Measurements from ENCODE around the gene SYNGAP1. TPM values are rescaled to one million over a fixed set of nuclear protein-coding genes. Genes with fewer than 3 reads are reported as not detected.

The SYNGAP1 gene
- total RNA-seq, 1 experiment from 2014 or later: 29.0 TPM

DNA sequence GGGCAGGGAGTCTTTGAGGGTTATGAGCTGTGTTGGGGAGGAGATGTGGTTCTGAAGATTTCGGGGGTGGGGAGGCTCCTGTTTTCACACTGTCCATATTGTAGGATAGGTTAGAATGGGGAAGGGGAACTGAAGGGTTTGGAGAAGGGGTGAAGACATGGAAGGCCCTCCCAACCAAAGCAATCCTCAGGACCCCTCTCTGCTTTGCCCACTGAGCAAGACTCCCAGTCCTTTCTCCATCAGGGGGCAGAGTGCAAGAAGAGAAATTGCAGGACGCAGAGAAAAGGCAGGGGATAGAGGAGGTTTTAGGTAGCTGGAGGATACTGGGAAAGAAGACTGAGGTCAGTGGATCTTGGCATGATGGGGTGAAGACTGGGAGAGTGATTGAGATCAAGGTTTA is 3.9 kb downstream of the SYNGAP1 start:
- H3K36me3 ChIP-seq (ENCODE audit: control insufficient read depth, insufficient read depth, low read length): no peaks in the 10 kb centered on the region
- H3K27me3 ChIP-seq (ENCODE audit: control insufficient read depth, insufficient read depth, low read length): no peaks in the 10 kb centered on the region
- BruUV-seq (replicated peaks): no TSS peak
- ATAC-seq (no peak), DNase-seq (ENCODE audit: low read depth, low spot score) (no peak)
- intact Hi-C loops (cut with micrococcal nuclease; ENCODE audit: unreplicated experiment) (no loop called here), in situ Hi-C loops (cut with HindIII; ENCODE audit: low pct_unique_long_range_greater_than_20kb, low sequenced_read_pairs) (no loop called here)
- ChIA-PET CTCF (no interaction called here), POLR2A (no interaction called here)
- H3K4me3 ChIP-seq (ENCODE audit: low read depth in 2 of 2, low read length in 2 of 2): no peak overlapping the region
- TF ChIP-seq, protein P1, sequence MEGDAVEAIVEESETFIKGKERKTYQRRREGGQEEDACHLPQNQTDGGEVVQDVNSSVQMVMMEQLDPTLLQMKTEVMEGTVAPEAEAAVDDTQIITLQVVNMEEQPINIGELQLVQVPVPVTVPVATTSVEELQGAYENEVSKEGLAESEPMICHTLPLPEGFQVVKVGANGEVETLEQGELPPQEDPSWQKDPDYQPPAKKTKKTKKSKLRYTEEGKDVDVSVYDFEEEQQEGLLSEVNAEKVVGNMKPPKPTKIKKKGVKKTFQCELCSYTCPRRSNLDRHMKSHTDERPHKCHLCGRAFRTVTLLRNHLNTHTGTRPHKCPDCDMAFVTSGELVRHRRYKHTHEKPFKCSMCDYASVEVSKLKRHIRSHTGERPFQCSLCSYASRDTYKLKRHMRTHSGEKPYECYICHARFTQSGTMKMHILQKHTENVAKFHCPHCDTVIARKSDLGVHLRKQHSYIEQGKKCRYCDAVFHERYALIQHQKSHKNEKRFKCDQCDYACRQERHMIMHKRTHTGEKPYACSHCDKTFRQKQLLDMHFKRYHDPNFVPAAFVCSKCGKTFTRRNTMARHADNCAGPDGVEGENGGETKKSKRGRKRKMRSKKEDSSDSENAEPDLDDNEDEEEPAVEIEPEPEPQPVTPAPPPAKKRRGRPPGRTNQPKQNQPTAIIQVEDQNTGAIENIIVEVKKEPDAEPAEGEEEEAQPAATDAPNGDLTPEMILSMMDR (IDR thresholded peaks at IDR 0.05): no peak
- TF ChIP-seq TCF7L2 (IDR thresholded peaks at IDR 0.05; ENCODE audit: low read depth, low read length) (no peak), SIN3A (IDR thresholded peaks at IDR 0.05; ENCODE audit: borderline replicate concordance, insufficient read depth, low read depth, low read length) (no peak), POLR2AphosphoS5 (IDR thresholded peaks at IDR 0.05; ENCODE audit: low read depth, low read length) (no peak)
- TF ChIP-seq, protein P2, sequence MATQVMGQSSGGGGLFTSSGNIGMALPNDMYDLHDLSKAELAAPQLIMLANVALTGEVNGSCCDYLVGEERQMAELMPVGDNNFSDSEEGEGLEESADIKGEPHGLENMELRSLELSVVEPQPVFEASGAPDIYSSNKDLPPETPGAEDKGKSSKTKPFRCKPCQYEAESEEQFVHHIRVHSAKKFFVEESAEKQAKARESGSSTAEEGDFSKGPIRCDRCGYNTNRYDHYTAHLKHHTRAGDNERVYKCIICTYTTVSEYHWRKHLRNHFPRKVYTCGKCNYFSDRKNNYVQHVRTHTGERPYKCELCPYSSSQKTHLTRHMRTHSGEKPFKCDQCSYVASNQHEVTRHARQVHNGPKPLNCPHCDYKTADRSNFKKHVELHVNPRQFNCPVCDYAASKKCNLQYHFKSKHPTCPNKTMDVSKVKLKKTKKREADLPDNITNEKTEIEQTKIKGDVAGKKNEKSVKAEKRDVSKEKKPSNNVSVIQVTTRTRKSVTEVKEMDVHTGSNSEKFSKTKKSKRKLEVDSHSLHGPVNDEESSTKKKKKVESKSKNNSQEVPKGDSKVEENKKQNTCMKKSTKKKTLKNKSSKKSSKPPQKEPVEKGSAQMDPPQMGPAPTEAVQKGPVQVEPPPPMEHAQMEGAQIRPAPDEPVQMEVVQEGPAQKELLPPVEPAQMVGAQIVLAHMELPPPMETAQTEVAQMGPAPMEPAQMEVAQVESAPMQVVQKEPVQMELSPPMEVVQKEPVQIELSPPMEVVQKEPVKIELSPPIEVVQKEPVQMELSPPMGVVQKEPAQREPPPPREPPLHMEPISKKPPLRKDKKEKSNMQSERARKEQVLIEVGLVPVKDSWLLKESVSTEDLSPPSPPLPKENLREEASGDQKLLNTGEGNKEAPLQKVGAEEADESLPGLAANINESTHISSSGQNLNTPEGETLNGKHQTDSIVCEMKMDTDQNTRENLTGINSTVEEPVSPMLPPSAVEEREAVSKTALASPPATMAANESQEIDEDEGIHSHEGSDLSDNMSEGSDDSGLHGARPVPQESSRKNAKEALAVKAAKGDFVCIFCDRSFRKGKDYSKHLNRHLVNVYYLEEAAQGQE (IDR thresholded peaks at IDR 0.05; ENCODE audit: insufficient read depth in 1 of 2, low read depth in 2 of 2, low read length in 1 of 2): no peak
- H3K9me3 ChIP-seq (ENCODE audit: control insufficient read depth, insufficient read depth, low read depth, low read length): no peaks in the 10 kb centered on the region
- no peak overlapping the region for H3K27ac ChIP-seq (ENCODE audit: low read length)
- H3K4me1 ChIP-seq (ENCODE audit: control insufficient read depth, insufficient read depth, low read length): peaks cover 24% of the 10 kb centered on the region

DNA sequence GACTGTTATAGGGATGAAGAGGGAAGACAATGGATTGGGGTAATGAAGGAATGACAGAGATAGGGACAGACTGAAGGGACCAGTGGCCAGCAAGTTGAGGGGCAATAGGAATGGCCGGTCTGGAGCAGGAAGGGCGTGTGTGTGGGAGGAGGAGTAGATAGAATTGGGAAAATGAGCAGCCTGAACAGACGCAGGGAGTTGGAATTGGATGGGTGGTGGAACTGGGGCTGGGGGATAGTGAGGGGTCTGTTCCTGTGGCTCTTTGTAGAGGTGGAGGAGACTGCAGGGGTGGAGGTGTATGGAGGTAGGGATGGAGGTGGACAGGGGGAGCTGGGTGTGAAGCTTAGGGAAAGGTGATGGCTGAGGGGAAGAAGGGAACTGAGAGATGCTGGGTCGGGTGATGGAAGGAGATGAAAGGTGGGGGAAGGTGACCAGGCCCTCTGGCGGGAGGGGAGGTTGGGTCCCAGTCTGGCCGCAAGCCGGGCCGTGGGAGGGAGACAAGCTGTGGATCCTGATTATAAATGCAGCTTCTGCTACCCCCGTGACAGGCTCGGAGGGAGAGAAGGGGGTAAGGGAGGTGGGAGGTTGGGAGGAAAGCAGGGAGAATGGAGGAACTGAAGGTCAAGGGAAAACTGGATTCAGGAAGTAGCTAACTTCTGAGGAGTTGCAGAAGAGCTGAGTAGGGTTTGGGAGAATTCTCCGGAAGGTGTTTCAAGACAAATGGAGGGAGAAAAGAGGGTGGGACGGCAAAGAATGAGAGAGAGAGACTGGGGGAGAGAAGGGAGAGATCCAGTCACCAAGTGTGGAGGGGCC is 5.2 kb downstream of the SYNGAP1 start:
- BruUV-seq (replicated peaks): TSS peak; percentile 97
- DNase-seq (ENCODE audit: low read depth, low spot score): no peak
- no peak for ATAC-seq
- H3K27ac ChIP-seq (ENCODE audit: low read length): peak overlapping the region; percentile 81
- ChIA-PET POLR2A (interaction anchor here (0.5 to 0.6 kb wide), 3 partner anchors 15 to 144 kb away, joined by 4 to 11 read pairs (median 7); no protein-coding TSS in a partner anchor), CTCF (interaction anchor here (1.3 to 1.5 kb wide), 2 partner anchors 13 to 107 kb away, joined by 3 to 7 read pairs; partner anchors contain the start of gene ZBTB22)
- intact Hi-C loops (cut with micrococcal nuclease; ENCODE audit: unreplicated experiment): no loop called here
- no peaks in the 10 kb centered on the region for H3K36me3 ChIP-seq (ENCODE audit: control insufficient read depth, insufficient read depth, low read length)
- peaks cover 20% of the 10 kb centered on the region for H3K4me1 ChIP-seq (ENCODE audit: control insufficient read depth, insufficient read depth, low read length)
- no peak for TF ChIP-seq POLR2AphosphoS5 (IDR thresholded peaks at IDR 0.05; ENCODE audit: low read depth, low read length)
- no peak for TF ChIP-seq SIN3A (IDR thresholded peaks at IDR 0.05; ENCODE audit: borderline replicate concordance, insufficient read depth, low read depth, low read length)
- TF ChIP-seq, protein P1 (IDR thresholded peaks at IDR 0.05): no peak
- TF ChIP-seq, protein P2 (IDR thresholded peaks at IDR 0.05; ENCODE audit: insufficient read depth in 1 of 2, low read depth in 2 of 2, low read length in 1 of 2): no peak
- TF ChIP-seq TCF7L2 (IDR thresholded peaks at IDR 0.05; ENCODE audit: low read depth, low read length): no peak
- H3K4me3 ChIP-seq (ENCODE audit: low read depth in 2 of 2, low read length in 2 of 2): peak overlapping the region; percentile 46 to 91
- in situ Hi-C loops (cut with HindIII; ENCODE audit: low pct_unique_long_range_greater_than_20kb, low sequenced_read_pairs): no loop called here
- no peaks in the 10 kb centered on the region for H3K27me3 ChIP-seq (ENCODE audit: control insufficient read depth, insufficient read depth, low read length)
- no peaks in the 10 kb centered on the region for H3K9me3 ChIP-seq (ENCODE audit: control insufficient read depth, insufficient read depth, low read depth, low read length)

Data from Panc1 (cell line).